ENCODE results near the gene PKNOX2.

DNA sequence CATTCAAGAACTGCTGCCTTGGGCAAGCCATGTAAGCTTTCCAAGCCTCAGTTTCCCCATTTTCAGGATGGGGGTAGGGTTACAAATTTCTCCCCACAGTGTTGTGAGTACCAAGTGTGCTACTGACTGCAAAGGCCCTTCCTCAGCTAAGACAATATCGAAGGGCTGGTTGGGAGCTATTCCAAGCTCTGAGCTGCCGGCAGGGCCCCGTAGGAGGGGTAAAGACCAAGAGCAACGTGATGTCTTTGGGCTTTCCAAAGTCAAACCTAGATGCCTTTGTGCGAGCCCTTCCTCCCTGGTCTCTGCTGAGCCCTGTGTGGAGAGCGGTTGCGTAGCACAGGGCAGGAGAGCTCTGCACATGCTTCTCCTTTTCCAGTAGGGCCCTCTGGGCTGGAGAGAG lies 29.3 kb downstream of the PKNOX2 start:
- TF ChIP-seq, protein P1, sequence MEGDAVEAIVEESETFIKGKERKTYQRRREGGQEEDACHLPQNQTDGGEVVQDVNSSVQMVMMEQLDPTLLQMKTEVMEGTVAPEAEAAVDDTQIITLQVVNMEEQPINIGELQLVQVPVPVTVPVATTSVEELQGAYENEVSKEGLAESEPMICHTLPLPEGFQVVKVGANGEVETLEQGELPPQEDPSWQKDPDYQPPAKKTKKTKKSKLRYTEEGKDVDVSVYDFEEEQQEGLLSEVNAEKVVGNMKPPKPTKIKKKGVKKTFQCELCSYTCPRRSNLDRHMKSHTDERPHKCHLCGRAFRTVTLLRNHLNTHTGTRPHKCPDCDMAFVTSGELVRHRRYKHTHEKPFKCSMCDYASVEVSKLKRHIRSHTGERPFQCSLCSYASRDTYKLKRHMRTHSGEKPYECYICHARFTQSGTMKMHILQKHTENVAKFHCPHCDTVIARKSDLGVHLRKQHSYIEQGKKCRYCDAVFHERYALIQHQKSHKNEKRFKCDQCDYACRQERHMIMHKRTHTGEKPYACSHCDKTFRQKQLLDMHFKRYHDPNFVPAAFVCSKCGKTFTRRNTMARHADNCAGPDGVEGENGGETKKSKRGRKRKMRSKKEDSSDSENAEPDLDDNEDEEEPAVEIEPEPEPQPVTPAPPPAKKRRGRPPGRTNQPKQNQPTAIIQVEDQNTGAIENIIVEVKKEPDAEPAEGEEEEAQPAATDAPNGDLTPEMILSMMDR (IDR thresholded peaks at IDR 0.05; ENCODE audit: low read depth, low read length, poor library complexity, severe bottlenecking): no peak
- no peak for TF ChIP-seq EZH2phosphoT487 (IDR thresholded peaks at IDR 0.05; ENCODE audit: borderline replicate concordance, low read length)

Measured in DOHH2 (cell line).